Measurements from ENCODE around the gene RC3H2. TPM values are rescaled to one million over a fixed set of nuclear protein-coding genes. Genes with fewer than 3 reads are reported as not detected.
"Not testable (repeated sequence)": the region's sequence is repeated elsewhere in the genome, so short reads cannot be mapped to it uniquely, and the experiment has no call there.

RC3H2 gene
- total RNA-seq, 1 donor from 2014 or later, result 67.9 TPM

- Mint-ChIP-seq H3K4me1 (no peaks in the 10 kb centered on the region), H3K4me3 (no peak overlapping the region), H3K27ac (peak overlapping the region; percentile 30), H3K36me3 (peaks cover 23% of the 10 kb centered on the region), H3K9me3 (no peaks in the 10 kb centered on the region), H3K27me3 (ENCODE audit: low read depth) (no peaks in the 10 kb centered on the region)
- peak in 1 of 2 experiments; percentile 14 for DNase-seq (ENCODE audit: low spot score in 2 of 2, unreplicated experiment in 2 of 2)
- TF ChIP-seq, protein P1, sequence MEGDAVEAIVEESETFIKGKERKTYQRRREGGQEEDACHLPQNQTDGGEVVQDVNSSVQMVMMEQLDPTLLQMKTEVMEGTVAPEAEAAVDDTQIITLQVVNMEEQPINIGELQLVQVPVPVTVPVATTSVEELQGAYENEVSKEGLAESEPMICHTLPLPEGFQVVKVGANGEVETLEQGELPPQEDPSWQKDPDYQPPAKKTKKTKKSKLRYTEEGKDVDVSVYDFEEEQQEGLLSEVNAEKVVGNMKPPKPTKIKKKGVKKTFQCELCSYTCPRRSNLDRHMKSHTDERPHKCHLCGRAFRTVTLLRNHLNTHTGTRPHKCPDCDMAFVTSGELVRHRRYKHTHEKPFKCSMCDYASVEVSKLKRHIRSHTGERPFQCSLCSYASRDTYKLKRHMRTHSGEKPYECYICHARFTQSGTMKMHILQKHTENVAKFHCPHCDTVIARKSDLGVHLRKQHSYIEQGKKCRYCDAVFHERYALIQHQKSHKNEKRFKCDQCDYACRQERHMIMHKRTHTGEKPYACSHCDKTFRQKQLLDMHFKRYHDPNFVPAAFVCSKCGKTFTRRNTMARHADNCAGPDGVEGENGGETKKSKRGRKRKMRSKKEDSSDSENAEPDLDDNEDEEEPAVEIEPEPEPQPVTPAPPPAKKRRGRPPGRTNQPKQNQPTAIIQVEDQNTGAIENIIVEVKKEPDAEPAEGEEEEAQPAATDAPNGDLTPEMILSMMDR (IDR thresholded peaks at IDR 0.05; ENCODE audit: unreplicated experiment), result no peak
Measured at GRCh38 chr9:122816163-122816867, 88.8 kb downstream of the RC3H2 start.

GRCh38 chr9:122815544-122815943 is 89.6 kb downstream of the RC3H2 start:
- Mint-ChIP-seq H3K36me3 (peaks cover 20% of the 10 kb centered on the region), H3K27me3 (ENCODE audit: low read depth) (no peaks in the 10 kb centered on the region), H3K9me3 (no peaks in the 10 kb centered on the region), H3K4me3 (no peak overlapping the region), H3K4me1 (no peaks in the 10 kb centered on the region), H3K27ac (no peak overlapping the region)
- no peak for DNase-seq (ENCODE audit: low spot score in 2 of 2, unreplicated experiment in 2 of 2)
- TF ChIP-seq, protein P1 (IDR thresholded peaks at IDR 0.05; ENCODE audit: unreplicated experiment), result no peak

GRCh38 chr9:122814545-122814944 is 90.6 kb downstream of the RC3H2 start:
- H3K4me3 Mint-ChIP-seq, result no peak overlapping the region
- peaks cover 17% of the 10 kb centered on the region for H3K36me3 Mint-ChIP-seq
- TF ChIP-seq, protein P1 (IDR thresholded peaks at IDR 0.05; ENCODE audit: unreplicated experiment), result no peak
- H3K27ac Mint-ChIP-seq, result no peak overlapping the region
- no peak for DNase-seq (ENCODE audit: low spot score in 2 of 2, unreplicated experiment in 2 of 2)
- no peaks in the 10 kb centered on the region for H3K9me3 Mint-ChIP-seq
- H3K27me3 Mint-ChIP-seq (ENCODE audit: low read depth), result no peaks in the 10 kb centered on the region
- H3K4me1 Mint-ChIP-seq, result no peaks in the 10 kb centered on the region

GRCh38 chr9:122812736-122813135 is 92.4 kb downstream of the RC3H2 start:
- Mint-ChIP-seq H3K27me3 (ENCODE audit: low read depth) (no peaks in the 10 kb centered on the region), H3K4me1 (no peaks in the 10 kb centered on the region), H3K4me3 (no peak overlapping the region), H3K27ac (no peak overlapping the region), H3K9me3 (no peaks in the 10 kb centered on the region), H3K36me3 (peaks cover 16% of the 10 kb centered on the region)
- no peak for DNase-seq (ENCODE audit: low spot score in 2 of 2, unreplicated experiment in 2 of 2)
- TF ChIP-seq, protein P1 (IDR thresholded peaks at IDR 0.05; ENCODE audit: unreplicated experiment), result no peak

DNA sequence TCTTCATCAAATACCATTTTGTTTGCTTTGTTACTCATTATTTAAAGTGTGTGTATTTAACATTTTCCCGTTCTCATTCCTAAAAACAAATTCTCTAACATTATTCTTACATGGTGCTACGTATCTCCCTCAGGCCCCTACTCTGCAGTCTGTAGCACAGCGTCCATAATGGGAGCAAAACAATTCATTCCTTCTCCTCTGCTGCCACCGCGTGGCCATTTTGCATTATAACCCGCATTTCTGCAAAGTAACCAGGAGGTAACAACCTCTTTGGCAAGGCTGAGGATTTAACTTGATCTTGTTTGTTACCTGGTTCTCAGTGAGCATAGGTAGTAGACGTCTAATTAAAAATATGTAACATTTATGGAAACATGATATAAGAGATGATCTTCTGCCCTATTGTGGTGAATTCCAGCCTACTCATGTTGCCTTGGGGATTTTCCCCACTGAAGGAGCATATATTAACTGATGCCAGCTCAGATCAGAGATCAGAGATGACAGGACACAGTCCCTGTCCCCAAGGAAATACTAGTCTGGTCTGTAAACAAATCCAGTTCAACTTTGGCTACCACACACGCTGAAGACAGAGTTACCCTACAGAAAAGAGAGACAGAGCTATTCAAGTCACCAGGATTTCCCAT is 94.7 kb downstream of the RC3H2 start:
- Mint-ChIP-seq H3K27me3 (ENCODE audit: low read depth) (no peaks in the 10 kb centered on the region), H3K36me3 (peaks cover 7% of the 10 kb centered on the region), H3K4me1 (no peaks in the 10 kb centered on the region), H3K4me3 (no peak overlapping the region), H3K9me3 (peaks cover 12% of the 10 kb centered on the region), H3K27ac (no peak overlapping the region)
- TF ChIP-seq, protein P1 (IDR thresholded peaks at IDR 0.05; ENCODE audit: unreplicated experiment), result peak; percentile 86
- DNase-seq (ENCODE audit: low spot score in 2 of 2, unreplicated experiment in 2 of 2), result peak; percentile 38 to 82

GRCh38 chr9:122809261-122809660 is 95.9 kb downstream of the RC3H2 start:
- not testable (repeated sequence) for H3K36me3 Mint-ChIP-seq; H3K27me3 Mint-ChIP-seq (ENCODE audit: low read depth); H3K4me1 Mint-ChIP-seq; H3K27ac Mint-ChIP-seq; H3K4me3 Mint-ChIP-seq
- H3K9me3 Mint-ChIP-seq, result peaks cover 13% of the 10 kb centered on the region
- peak in 1 of 2 experiments; percentile 32 for DNase-seq (ENCODE audit: low spot score in 2 of 2, unreplicated experiment in 2 of 2)
